Urinary bladder (tissue), 4 donors: ENCODE data around the gene CPT1B. TPM values are rescaled to one million over a fixed set of nuclear protein-coding genes. Genes with fewer than 3 reads are reported as not detected.
"Not testable (repeated sequence)": the region's sequence is repeated elsewhere in the genome, so short reads cannot be mapped to it uniquely, and the experiment has no call there.

ENCODE experiments used
- DNase-seq: peaks from one replicate; pipeline ENCODE4 v3.0.0-alpha.2; 2015; ENCODE audit errors: extremely low spot score
- H3K27ac ChIP-seq: one replicate; pipeline ENCODE4 v1.5.1; 2013; ENCODE audit warnings: low read depth, mild to moderate bottlenecking, moderate library complexity
- H3K36me3 ChIP-seq: one replicate; pipeline ENCODE4 v1.6.1; 2013; ENCODE audit warnings: mild to moderate bottlenecking, moderate library complexity; ENCODE audit not compliant: insufficient read depth
- H3K4me1 ChIP-seq: one replicate; pipeline ENCODE4 v1.6.1; 2013; ENCODE audit warnings: mild to moderate bottlenecking, moderate library complexity; ENCODE audit not compliant: insufficient read depth
- H3K4me3 ChIP-seq: one replicate; pipeline ENCODE4 v1.5.1; 2013; ENCODE audit warnings: low read depth, low read length
- WGBS: extraction: QIAGEN DNeasy Blood & Tissue Kit; methylation state at CpG from one replicate; pipeline ENCODE4 v1.1.7; 2013; 5-methylcytosine and 5-hydroxymethylcytosine counted together
- polyA plus RNA-seq: library from polyadenylated mRNA; stranded (reverse); fragments of 200-250 nt; gene quantifications from one replicate; pipeline ENCODE4 v1.2.3, GENCODE V29; 2013
- total RNA-seq: library from RNA; depleted of rRNA; stranded (reverse); fragments of >200 nt; gene quantifications from one replicate; pipeline ENCODE4 v1.2.3, GENCODE V29; 2014
- donor health status: healthy with polysubstance abuse.
- donor health status: healthy.

CPT1B gene
- total and polyA plus RNA-seq, 2 donors, result 5.5 to 6.2 TPM

GRCh38 chr22:50526108-50526833, 52.0 kb downstream of the CPT1B start:
- Histone ChIP-seq H3K4me1 (peaks cover 1% of the 10 kb centered on the region), H3K27ac (peak overlapping the region; percentile 80), H3K36me3 (peaks cover 6% of the 10 kb centered on the region), H3K4me3 (peak overlapping the region; percentile 72)
- no peak for DNase-seq
- 1% methylated on average over 77 of the region's 77 CpGs for WGBS

GRCh38 chr22:50525858-50526107, 52.4 kb downstream of the CPT1B start:
- Histone ChIP-seq H3K4me3 (peak overlapping the region; percentile 72), H3K27ac (peak overlapping the region; percentile 80), H3K36me3 (peaks cover 7% of the 10 kb centered on the region), H3K4me1 (peaks cover 1% of the 10 kb centered on the region)
- no peak for DNase-seq
- under 1% methylated on average over 32 of the region's 33 CpGs for WGBS

GRCh38 chr22:50525104-50525857, 52.9 kb downstream of the CPT1B start, which contains the start of gene SCO2:
TSS of gene SCO2 (minus strand) at chr22:50525598. CDS start at chr22:50524411, 1,187 bp downstream.
- Histone ChIP-seq H3K4me1 (no peaks in the 10 kb centered on the region), H3K36me3 (peaks cover 7% of the 10 kb centered on the region), H3K27ac (peak within 1 kb of the TSS; percentile 80), H3K4me3 (peak within 1 kb of the TSS; percentile 72)
- WGBS, result under 1% methylated on average over 84 of the region's 84 CpGs
- peak; percentile 92 for DNase-seq

- peaks cover 7% of the 10 kb centered on the region for H3K36me3 ChIP-seq
- WGBS, result 8% methylated on average over 19 of the region's 19 CpGs
- no peaks in the 10 kb centered on the region for H3K4me1 ChIP-seq
- H3K27ac ChIP-seq, result no peak overlapping the region
- no peak for DNase-seq
- peak overlapping the region; percentile 72 for H3K4me3 ChIP-seq
Measured at GRCh38 chr22:50524676-50525103, 53.5 kb downstream of the CPT1B start.

GRCh38 chr22:50523806-50524675, 54.2 kb downstream of the CPT1B start:
- Histone ChIP-seq H3K36me3 (peaks cover 7% of the 10 kb centered on the region), H3K27ac (no peak overlapping the region), H3K4me1 (no peaks in the 10 kb centered on the region), H3K4me3 (no peak overlapping the region)
- 77% methylated on average over 25 of the region's 25 CpGs for WGBS
- DNase-seq, result no peak

- Histone ChIP-seq H3K36me3 (peaks cover 7% of the 10 kb centered on the region), H3K27ac (no peak overlapping the region), H3K4me1 (no peaks in the 10 kb centered on the region), H3K4me3 (no peak overlapping the region)
- DNase-seq, result no peak
- WGBS, result 92% methylated on average over 16 of the region's 16 CpGs
Measured at GRCh38 chr22:50523458-50523805, 54.8 kb downstream of the CPT1B start.

- WGBS, result 87% methylated on average over 22 of the region's 22 CpGs
- Histone ChIP-seq H3K4me3 (no peak overlapping the region), H3K36me3 (peaks cover 7% of the 10 kb centered on the region), H3K27ac (no peak overlapping the region), H3K4me1 (no peaks in the 10 kb centered on the region)
- no peak for DNase-seq
Measured at GRCh38 chr22:50522806-50523438, 55.3 kb downstream of the CPT1B start.

GRCh38 chr22:50522208-50522805, 55.9 kb downstream of the CPT1B start:
- Histone ChIP-seq H3K27ac (no peak overlapping the region), H3K36me3 (peaks cover 7% of the 10 kb centered on the region)
- WGBS, result 91% methylated on average over 15 of the region's 15 CpGs

GRCh38 chr22:50521710-50522109, 56.5 kb downstream of the CPT1B start:
- WGBS, result 93% methylated on average over 10 of the region's 10 CpGs
- H3K27ac ChIP-seq, result no peak overlapping the region
- H3K36me3 ChIP-seq, result peaks cover 7% of the 10 kb centered on the region
- H3K4me3 ChIP-seq, result no peak overlapping the region
- no peaks in the 10 kb centered on the region for H3K4me1 ChIP-seq
- DNase-seq, result no peak

More at GRCh38 chr22:50522208-50522805, 55.9 kb downstream of the CPT1B start:
- no peaks in the 10 kb centered on the region for H3K4me1 ChIP-seq
- no peak overlapping the region for H3K4me3 ChIP-seq
- DNase-seq, result no peak

- H3K4me3 ChIP-seq, result no peak overlapping the region
- no peak for DNase-seq
- 93% methylated on average over 13 of the region's 13 CpGs for WGBS
- no peak overlapping the region for H3K27ac ChIP-seq
- no peaks in the 10 kb centered on the region for H3K4me1 ChIP-seq
- H3K36me3 ChIP-seq, result peaks cover 7% of the 10 kb centered on the region
Measured at GRCh38 chr22:50520826-50521453, 57.3 kb downstream of the CPT1B start.

GRCh38 chr22:50520184-50520583, 58.0 kb downstream of the CPT1B start:
- WGBS, result 98% methylated on average over 8 of the region's 8 CpGs
- not testable (repeated sequence) for H3K27ac ChIP-seq, H3K36me3 ChIP-seq, DNase-seq, H3K4me1 ChIP-seq, H3K4me3 ChIP-seq

GRCh38 chr22:50519151-50519550, 59.1 kb downstream of the CPT1B start:
- Histone ChIP-seq H3K36me3 (peaks cover 7% of the 10 kb centered on the region), H3K27ac (no peak overlapping the region), H3K4me3 (no peak overlapping the region), H3K4me1 (no peaks in the 10 kb centered on the region)
- DNase-seq, result no peak
- WGBS, result 96% methylated on average over 8 of the region's 8 CpGs
